Tibial artery (tissue), 4 donors: ENCODE measurements around the gene NKD1.

ENCODE experiments used
- DNase-seq, 2 donors: peaks; one replicate each; pipeline ENCODE4 v3.0.0-alpha.2; 2019
- H3K27ac ChIP-seq, 2 donors: fragments of 200-600 bp; sonication (generic) in 1 of 2; 1 replicate in 1 of 2; 2 replicates in 1 of 2; pipeline ENCODE4 v1.5.1; 2018 to 2019; ENCODE audit warnings: mild to moderate bottlenecking in 1 of 2
- H3K27me3 ChIP-seq, 2 donors: fragments of 200-600 bp; sonication (generic) in 1 of 2; one replicate each; pipeline versions ENCODE4 v1.5.1 to v1.6.0; 2016 to 2019
- H3K36me3 ChIP-seq, 3 donors: fragments of 200-600 bp; sonication (generic) in 2 of 3; one replicate each; pipeline ENCODE4 v1.5.1; 2016 to 2019; ENCODE audit warnings: mild to moderate bottlenecking in 2 of 3
- H3K4me1 ChIP-seq, 4 donors: fragments of 200-600 bp; sonication (generic) in 2 of 4; 1 replicate in 3 of 4; 2 replicates in 1 of 4; pipeline ENCODE4 v1.5.1; 2016 to 2019
- H3K4me3 ChIP-seq, 2 donors: fragments of 200-600 bp; sonication (generic) in 1 of 2; 1 replicate in 1 of 2; 2 replicates in 1 of 2; pipeline ENCODE4 v1.5.1; 2018 to 2019; ENCODE audit warnings: mild to moderate bottlenecking in 2 of 2
- H3K9me3 ChIP-seq, 3 donors: fragments of 200-600 bp; sonication (generic) in 1 of 3; one replicate each; pipeline ENCODE4 v1.5.1; 2016 to 2019
- intact Hi-C: fragments of 100-400 bp; cut with DNase I; formaldehyde crosslinking; loops from one replicate; pipeline ENCODE4 v1.15.0; 2023; ENCODE audit warnings: low total_unique reads
- TF ChIP-seq, protein P1 (sequence below), 2 experiments: fragments of 200-600 bp in 1 of 2; fragments of 450-650 bp in 1 of 2; IDR thresholded peaks; one replicate each; pipeline ENCODE4 v1.5.1; 2017 to 2019; ENCODE audit warnings: antibody characterized with exemption in 2 of 2, mild to moderate bottlenecking in 1 of 2, moderate library complexity in 1 of 2

NKD1 gene

DNA sequence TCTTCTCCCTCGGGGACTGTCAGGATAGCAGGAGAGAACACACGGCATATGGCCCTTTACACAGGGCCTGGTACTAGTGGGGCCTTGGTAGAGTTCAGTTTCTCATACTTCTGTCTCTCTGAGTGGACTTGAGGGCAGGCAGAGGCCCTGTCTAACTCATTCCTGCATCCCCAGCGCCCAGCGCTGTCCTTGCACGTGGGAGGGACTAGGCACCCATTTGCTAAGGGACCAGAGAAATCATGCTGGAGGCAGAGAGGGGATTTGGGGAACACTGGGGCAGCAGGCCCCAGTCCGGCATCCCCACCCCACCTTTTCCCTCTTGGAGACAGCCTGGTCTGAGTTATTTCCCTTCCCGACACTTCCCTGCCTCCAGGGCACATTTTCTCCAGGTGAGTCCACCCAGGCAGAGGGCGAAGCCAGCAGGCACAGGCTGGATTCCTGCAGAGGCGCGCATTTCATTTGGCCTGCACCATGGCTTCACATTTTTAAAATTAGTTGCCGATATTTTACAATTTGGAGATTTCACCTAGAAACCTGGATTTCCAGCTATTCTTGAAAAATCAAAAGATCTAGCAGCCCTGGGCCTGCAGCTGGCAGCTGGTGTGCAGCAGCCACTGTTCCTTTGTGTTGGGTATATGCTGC is 9.7 kb upstream of the NKD1 start:
- no peak for DNase-seq
- H3K27me3 ChIP-seq: no peaks in the 10 kb centered on the region
- intact Hi-C loops: no loop called here

DNA sequence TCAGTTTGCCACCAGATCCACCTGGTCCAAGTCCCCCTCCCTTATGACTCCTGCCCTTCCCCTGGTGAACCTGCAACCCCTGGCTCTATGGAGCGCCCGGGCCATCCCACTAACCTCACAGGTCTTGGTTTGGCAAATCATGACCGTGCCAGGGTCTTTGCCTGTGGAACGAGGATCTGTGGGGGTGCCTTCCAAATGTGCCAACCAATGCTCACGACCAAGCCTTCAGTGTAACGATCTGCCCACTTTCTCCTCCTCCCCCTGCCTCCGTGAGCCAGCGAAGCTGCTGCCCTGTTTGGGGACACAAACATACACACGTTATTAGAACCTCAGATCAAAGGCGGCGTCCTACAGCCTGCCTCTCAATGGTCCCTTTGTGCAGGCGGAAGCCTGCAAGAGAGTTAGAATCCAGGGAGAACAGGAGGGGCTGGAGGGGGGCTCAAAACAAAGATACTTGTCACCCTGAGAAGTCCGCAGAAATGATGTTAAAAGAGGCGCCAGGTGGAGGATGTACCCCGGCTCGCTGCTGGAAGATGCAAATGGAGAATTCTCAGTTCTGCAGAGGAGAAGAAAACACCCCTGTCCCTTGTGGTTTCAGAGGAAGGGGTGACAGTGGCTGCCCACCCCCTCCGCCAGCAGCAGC is 9.0 kb upstream of the NKD1 start:
- H3K36me3 ChIP-seq: no peaks in the 10 kb centered on the region
- no peak overlapping the region for H3K4me3 ChIP-seq
- no peaks in the 10 kb centered on the region for H3K27me3 ChIP-seq
- no peak for DNase-seq
- TF ChIP-seq, protein P1, sequence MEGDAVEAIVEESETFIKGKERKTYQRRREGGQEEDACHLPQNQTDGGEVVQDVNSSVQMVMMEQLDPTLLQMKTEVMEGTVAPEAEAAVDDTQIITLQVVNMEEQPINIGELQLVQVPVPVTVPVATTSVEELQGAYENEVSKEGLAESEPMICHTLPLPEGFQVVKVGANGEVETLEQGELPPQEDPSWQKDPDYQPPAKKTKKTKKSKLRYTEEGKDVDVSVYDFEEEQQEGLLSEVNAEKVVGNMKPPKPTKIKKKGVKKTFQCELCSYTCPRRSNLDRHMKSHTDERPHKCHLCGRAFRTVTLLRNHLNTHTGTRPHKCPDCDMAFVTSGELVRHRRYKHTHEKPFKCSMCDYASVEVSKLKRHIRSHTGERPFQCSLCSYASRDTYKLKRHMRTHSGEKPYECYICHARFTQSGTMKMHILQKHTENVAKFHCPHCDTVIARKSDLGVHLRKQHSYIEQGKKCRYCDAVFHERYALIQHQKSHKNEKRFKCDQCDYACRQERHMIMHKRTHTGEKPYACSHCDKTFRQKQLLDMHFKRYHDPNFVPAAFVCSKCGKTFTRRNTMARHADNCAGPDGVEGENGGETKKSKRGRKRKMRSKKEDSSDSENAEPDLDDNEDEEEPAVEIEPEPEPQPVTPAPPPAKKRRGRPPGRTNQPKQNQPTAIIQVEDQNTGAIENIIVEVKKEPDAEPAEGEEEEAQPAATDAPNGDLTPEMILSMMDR (IDR thresholded peaks at IDR 0.05): no peak
- H3K4me1 ChIP-seq: no peaks in the 10 kb centered on the region
- H3K9me3 ChIP-seq: no peaks in the 10 kb centered on the region
- intact Hi-C loops: no loop called here
- H3K27ac ChIP-seq: no peak overlapping the region

More for the DNA sequence above, 9.7 kb upstream of the NKD1 start:
- Histone ChIP-seq H3K9me3 (no peaks in the 10 kb centered on the region), H3K4me3 (no peak overlapping the region), H3K27ac (no peak overlapping the region), H3K4me1 (no peaks in the 10 kb centered on the region), H3K36me3 (no peaks in the 10 kb centered on the region)
- TF ChIP-seq, protein P1 (IDR thresholded peaks at IDR 0.05): no peak

DNA sequence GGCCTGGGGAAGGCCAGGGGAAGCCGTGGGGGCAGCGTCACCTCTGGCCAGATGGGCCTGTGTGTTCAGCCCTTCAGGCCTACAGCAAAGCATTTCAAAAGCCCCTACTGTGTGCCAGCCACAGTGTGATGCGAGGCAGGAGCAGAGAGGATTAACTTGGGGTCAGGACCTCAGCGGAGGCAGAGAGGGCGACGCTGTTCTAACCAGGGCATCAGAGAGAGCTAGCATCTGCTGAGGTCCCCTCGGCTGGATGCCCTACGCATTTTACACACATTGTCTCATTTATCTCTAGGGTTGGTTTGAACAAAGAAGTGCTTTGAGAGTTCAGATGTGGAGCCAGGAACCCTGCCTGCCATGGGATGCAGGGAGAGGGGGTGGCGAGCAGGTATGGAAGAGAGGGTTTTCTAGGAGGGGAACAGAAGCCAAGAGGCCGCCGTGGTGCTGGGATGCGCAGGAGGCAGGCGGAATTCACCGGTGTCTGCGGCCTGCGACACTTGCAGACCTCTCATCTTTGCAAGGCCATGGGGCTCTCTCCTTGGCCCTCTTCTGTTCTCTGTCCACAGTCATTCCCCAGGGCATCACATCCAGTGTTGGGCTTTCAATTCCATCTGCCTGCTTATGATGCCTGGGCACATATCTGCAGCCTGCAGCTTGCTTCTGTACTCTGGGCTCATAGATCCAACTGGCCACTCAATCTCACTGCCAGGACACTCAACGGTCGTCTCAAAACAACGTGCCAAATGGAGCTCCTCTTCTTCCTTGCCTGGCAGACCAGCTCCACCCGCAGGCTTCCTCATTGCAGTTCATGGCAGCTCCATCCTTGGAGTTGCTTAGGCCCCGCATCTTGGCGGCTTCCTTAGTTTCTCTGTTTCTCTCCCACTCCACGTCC is 8.1 kb upstream of the NKD1 start:
- TF ChIP-seq, protein P1 (IDR thresholded peaks at IDR 0.05): no peak
- Histone ChIP-seq H3K36me3 (no peaks in the 10 kb centered on the region), H3K4me1 (no peaks in the 10 kb centered on the region), H3K27me3 (no peaks in the 10 kb centered on the region), H3K9me3 (no peaks in the 10 kb centered on the region), H3K4me3 (no peak overlapping the region), H3K27ac (no peak overlapping the region)
- intact Hi-C loops: loop anchor here (10.0 kb wide), 1 partner anchor 295 kb away; no protein-coding TSS in a partner anchor
- no peak for DNase-seq

DNA sequence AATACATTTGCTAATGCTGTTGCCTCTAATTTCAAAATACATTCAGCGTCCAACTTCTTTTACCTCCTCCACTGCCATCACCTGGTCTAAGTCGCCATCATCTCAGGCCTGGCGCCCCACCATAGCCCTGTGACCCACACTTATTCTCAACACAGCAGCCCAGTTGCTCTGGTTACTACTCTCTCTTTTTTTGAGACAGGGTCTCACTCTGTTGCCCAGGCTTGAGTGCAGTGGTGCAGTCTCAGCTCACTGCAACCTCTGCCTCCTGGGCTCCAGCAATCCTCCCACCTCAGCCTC is 7.5 kb upstream of the NKD1 start:
- no peaks in the 10 kb centered on the region for H3K9me3 ChIP-seq
- no peak for DNase-seq
- no peaks in the 10 kb centered on the region for H3K27me3 ChIP-seq
- H3K4me1 ChIP-seq: no peaks in the 10 kb centered on the region
- TF ChIP-seq, protein P1 (IDR thresholded peaks at IDR 0.05): no peak
- H3K4me3 ChIP-seq: no peak overlapping the region
- H3K27ac ChIP-seq: no peak overlapping the region
- no peaks in the 10 kb centered on the region for H3K36me3 ChIP-seq
- intact Hi-C loops: loop anchor here (10.0 kb wide), 1 partner anchor 296 kb away; no protein-coding TSS in a partner anchor

DNA sequence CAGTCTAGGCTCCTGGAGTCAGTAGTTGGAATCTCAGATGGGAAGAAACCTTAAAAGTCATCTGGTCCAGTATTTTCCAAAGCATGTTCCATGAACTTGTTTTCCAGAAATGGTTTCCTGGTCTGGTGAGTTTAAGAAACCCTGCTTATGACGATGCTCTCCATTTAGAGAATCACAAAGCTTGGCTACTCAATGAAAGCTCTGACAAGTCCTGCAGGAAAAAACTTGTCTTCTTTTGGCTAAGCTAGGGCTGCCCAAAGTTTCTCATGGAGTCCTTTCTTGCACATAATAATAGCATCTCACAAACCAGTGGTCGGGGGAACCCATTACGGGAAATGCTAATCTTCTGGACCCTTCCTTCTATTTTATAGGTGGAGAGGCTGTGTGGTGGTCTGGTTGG is 5.5 kb upstream of the NKD1 start:
- Histone ChIP-seq H3K36me3 (no peaks in the 10 kb centered on the region), H3K4me3 (no peak overlapping the region), H3K27me3 (no peaks in the 10 kb centered on the region), H3K27ac (no peak overlapping the region), H3K9me3 (no peaks in the 10 kb centered on the region), H3K4me1 (peaks cover 0 to 7% (median 6%) of the 10 kb centered on the region in 4 donors)
- intact Hi-C loops: loop anchor here (10.0 kb wide), 1 partner anchor 298 kb away; no protein-coding TSS in a partner anchor
- TF ChIP-seq, protein P1 (IDR thresholded peaks at IDR 0.05): no peak
- no peak for DNase-seq
